ENCODE measurements around the gene SERPINB1.

Gene SERPINB1

DNA sequence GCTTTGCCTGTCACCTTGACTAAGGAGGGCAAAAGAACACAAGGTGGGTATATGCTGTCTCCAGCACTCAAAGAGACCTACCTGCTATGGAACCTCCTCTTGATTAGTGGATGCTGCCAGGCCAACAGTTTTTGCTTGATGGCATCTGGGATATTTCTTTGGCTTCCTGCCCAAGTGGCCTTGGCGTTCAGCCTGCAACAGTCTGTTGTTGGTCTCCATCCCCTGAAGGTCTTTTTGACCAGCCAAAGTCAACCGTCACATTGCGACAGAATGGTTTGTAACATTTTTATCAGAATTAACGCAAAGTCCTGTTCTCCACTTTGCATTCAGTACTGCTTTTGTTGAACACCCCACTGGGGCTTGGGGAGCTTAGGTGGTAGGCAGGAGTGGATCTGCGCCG, 37.1 kb downstream of the SERPINB1 start (continued):
- TF ChIP-seq ZBTB6 (tag by site-specific recombination; IDR thresholded peaks at IDR 0.05): no peak
- TF ChIP-seq ZNF707 (tag by site-specific recombination; IDR thresholded peaks at IDR 0.05): no peak
- TF ChIP-seq SP7 (tag by site-specific recombination; IDR thresholded peaks at IDR 0.05): no peak
- TF ChIP-seq PRDM2 (tag by site-specific recombination; IDR thresholded peaks at IDR 0.05; ENCODE audit: borderline replicate concordance): no peak
- no peak for TF ChIP-seq ZNF274 (IDR thresholded peaks at IDR 0.05; ENCODE audit: low read length)
- TF ChIP-seq ZNF274 (tag by site-specific recombination; IDR thresholded peaks at IDR 0.05; ENCODE audit: borderline replicate concordance): no peak
- no peak for TF ChIP-seq ZNF394 (tag by site-specific recombination; IDR thresholded peaks at IDR 0.05; ENCODE audit: borderline replicate concordance)
- no peak for TF ChIP-seq ZNF513 (tag by site-specific recombination; IDR thresholded peaks at IDR 0.05)
- TF ChIP-seq ZNF514 (tag by site-specific recombination; IDR thresholded peaks at IDR 0.05): no peak
- no peak for TF ChIP-seq ZNF48 (tag by site-specific recombination; IDR thresholded peaks at IDR 0.05)
- no peak for TF ChIP-seq ZBTB10 (tag by site-specific recombination; IDR thresholded peaks at IDR 0.05)

- TF ChIP-seq ZNF133 (tag by site-specific recombination; IDR thresholded peaks at IDR 0.05): no peak
- no peak for TF ChIP-seq ZNF2 (tag by site-specific recombination; IDR thresholded peaks at IDR 0.05)
- no peak for TF ChIP-seq KLF7 (tag by site-specific recombination; IDR thresholded peaks at IDR 0.05; ENCODE audit: borderline replicate concordance)
- TF ChIP-seq ZNF404 (tag by site-specific recombination; IDR thresholded peaks at IDR 0.05): no peak
- TF ChIP-seq ZBTB8A (tag by site-specific recombination; IDR thresholded peaks at IDR 0.05): no peak
- TF ChIP-seq ZNF37A (tag by site-specific recombination; IDR thresholded peaks at IDR 0.05): no peak
- TF ChIP-seq ZNF416 (tag by site-specific recombination; IDR thresholded peaks at IDR 0.05): no peak
- no peak for TF ChIP-seq ZNF23 (tag by site-specific recombination; IDR thresholded peaks at IDR 0.05; ENCODE audit: borderline replicate concordance)
- TF ChIP-seq, protein P1, sequence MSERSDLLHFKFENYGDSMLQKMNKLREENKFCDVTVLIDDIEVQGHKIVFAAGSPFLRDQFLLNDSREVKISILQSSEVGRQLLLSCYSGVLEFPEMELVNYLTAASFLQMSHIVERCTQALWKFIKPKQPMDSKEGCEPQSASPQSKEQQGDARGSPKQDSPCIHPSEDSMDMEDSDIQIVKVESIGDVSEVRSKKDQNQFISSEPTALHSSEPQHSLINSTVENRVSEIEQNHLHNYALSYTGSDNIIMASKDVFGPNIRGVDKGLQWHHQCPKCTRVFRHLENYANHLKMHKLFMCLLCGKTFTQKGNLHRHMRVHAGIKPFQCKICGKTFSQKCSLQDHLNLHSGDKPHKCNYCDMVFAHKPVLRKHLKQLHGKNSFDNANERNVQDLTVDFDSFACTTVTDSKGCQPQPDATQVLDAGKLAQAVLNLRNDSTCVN (tag by site-specific recombination; optimal IDR thresholded peaks at IDR 0.05): no peak
- no peaks in the 10 kb centered on the region for H3K9me3 ChIP-seq (ENCODE audit: control insufficient read depth, insufficient read depth, low read depth, low read length)
- H3K4me1 ChIP-seq (ENCODE audit: control insufficient read depth, insufficient read depth, low read length): no peaks in the 10 kb centered on the region; the same call in 1 of the 2 replicates
- no peaks in the 10 kb centered on the region for H3K36me3 ChIP-seq (ENCODE audit: control insufficient read depth in 2 of 2, insufficient read depth in 1 of 2, low read length in 2 of 2)
- ChIA-PET POLR2A (interaction anchor here (0.5 to 1.6 kb wide), 2 partner anchors 13 to 38 kb away, joined by 3 to 4 read pairs; partner anchors contain the start of gene SERPINB1), CTCF (interaction anchor here (0.6 to 1.8 kb wide), 2 partner anchors 12 to 13 kb away, joined by 3 to 9 read pairs; no protein-coding TSS in a partner anchor)
- no peak overlapping the region for H3K4me3 ChIP-seq (ENCODE audit: low read depth, low read length)
- H3K27ac ChIP-seq (ENCODE audit: extremely low read depth, low read depth, low read length): no peak overlapping the region
Measured at GRCh38 chr6:2803731-2804429, 37.8 kb downstream of the SERPINB1 start.
